SK-N-SH (cell line): ENCODE data around the gene DERL3.

ENCODE experiments used
- JUND ChIP-seq: IDR thresholded peaks from 2 replicates; pipeline ENCODE4 v1.4.0; 2012
- RAD21 ChIP-seq: IDR thresholded peaks from 2 replicates; pipeline ENCODE4 v1.6.1; 2012; ENCODE audit warnings: mild to moderate bottlenecking, low read length
- SMC3 ChIP-seq: IDR thresholded peaks from 2 replicates; pipeline ENCODE4 v1.6.1; 2012; ENCODE audit warnings: low read depth, low read length, improper control_type of control experiment
- YY1 ChIP-seq: IDR thresholded peaks from 2 replicates; pipeline ENCODE4 v1.4.0; 2012; ENCODE audit warnings: low read depth, mild to moderate bottlenecking
- TF ChIP-seq, protein P1 (sequence below): IDR thresholded peaks from 2 replicates; pipeline ENCODE4 v1.4.0; 2012; ENCODE audit warnings: low read depth, borderline replicate concordance
- TF ChIP-seq, protein P2 (sequence below): fragments of 150-350 bp; IDR thresholded peaks from 2 replicates; pipeline ENCODE4 v1.6.1; 2017; ENCODE audit warnings: antibody characterized with exemption, low read length, low read depth, borderline replicate concordance
- TF ChIP-seq, protein P3 (sequence below): fragments of 200-600 bp; sonication (generic); IDR thresholded peaks from 2 replicates; pipeline ENCODE4 v1.6.1; 2017; ENCODE audit warnings: antibody characterized with exemption, mild to moderate bottlenecking, moderate library complexity

DNA sequence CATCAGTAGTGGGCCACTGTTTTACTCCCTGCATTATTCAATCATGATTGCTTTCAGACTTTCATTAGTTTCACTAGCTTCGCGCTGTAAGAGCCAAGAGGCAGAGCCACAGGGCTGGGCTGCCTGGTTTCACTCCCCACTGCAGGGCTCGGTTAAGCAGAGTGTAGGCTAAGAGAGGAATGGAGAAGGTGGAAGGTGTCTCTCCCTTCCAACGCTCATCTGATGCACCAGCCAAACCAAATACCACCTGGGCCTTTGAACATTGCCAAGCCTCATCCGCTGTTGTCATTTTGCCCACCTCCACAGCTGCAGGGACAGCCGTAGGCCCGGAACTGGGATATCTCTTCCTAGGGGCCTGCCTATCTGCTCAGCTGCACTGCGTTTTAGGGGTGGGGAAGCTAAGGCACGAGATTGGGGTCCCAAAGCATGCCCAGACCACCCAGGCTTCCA lies 52.5 kb downstream of the DERL3 start:
- TF ChIP-seq, protein P1, sequence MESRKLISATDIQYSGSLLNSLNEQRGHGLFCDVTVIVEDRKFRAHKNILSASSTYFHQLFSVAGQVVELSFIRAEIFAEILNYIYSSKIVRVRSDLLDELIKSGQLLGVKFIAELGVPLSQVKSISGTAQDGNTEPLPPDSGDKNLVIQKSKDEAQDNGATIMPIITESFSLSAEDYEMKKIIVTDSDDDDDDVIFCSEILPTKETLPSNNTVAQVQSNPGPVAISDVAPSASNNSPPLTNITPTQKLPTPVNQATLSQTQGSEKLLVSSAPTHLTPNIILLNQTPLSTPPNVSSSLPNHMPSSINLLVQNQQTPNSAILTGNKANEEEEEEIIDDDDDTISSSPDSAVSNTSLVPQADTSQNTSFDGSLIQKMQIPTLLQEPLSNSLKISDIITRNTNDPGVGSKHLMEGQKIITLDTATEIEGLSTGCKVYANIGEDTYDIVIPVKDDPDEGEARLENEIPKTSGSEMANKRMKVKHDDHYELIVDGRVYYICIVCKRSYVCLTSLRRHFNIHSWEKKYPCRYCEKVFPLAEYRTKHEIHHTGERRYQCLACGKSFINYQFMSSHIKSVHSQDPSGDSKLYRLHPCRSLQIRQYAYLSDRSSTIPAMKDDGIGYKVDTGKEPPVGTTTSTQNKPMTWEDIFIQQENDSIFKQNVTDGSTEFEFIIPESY = no peak
- TF ChIP-seq, protein P2, sequence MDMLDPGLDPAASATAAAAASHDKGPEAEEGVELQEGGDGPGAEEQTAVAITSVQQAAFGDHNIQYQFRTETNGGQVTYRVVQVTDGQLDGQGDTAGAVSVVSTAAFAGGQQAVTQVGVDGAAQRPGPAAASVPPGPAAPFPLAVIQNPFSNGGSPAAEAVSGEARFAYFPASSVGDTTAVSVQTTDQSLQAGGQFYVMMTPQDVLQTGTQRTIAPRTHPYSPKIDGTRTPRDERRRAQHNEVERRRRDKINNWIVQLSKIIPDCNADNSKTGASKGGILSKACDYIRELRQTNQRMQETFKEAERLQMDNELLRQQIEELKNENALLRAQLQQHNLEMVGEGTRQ = no peak
- no peak for TF ChIP-seq YY1
- TF ChIP-seq, protein P3, sequence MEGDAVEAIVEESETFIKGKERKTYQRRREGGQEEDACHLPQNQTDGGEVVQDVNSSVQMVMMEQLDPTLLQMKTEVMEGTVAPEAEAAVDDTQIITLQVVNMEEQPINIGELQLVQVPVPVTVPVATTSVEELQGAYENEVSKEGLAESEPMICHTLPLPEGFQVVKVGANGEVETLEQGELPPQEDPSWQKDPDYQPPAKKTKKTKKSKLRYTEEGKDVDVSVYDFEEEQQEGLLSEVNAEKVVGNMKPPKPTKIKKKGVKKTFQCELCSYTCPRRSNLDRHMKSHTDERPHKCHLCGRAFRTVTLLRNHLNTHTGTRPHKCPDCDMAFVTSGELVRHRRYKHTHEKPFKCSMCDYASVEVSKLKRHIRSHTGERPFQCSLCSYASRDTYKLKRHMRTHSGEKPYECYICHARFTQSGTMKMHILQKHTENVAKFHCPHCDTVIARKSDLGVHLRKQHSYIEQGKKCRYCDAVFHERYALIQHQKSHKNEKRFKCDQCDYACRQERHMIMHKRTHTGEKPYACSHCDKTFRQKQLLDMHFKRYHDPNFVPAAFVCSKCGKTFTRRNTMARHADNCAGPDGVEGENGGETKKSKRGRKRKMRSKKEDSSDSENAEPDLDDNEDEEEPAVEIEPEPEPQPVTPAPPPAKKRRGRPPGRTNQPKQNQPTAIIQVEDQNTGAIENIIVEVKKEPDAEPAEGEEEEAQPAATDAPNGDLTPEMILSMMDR = no peak
- TF ChIP-seq RAD21 = no peak
- no peak for TF ChIP-seq SMC3
- no peak for TF ChIP-seq JUND
